NCI-H524 treated with DMSO at 0.1 percent for 48 hours (cell line): ENCODE measurements around the gene PARD3B.

Source experiments
- DNase-seq: peaks from one replicate; lab custom pipeline; 2025; lab: John Stamatoyannopoulos, UW

Gene PARD3B

GRCh38 chr2:205139822-205140463, 594.7 kb downstream of the PARD3B start:
- no peak for DNase-seq

GRCh38 chr2:205141381-205141780, 596.1 kb downstream of the PARD3B start:
- DNase-seq = no peak

GRCh38 chr2:205145888-205146287, 600.6 kb downstream of the PARD3B start:
- DNase-seq = no peak

DNA sequence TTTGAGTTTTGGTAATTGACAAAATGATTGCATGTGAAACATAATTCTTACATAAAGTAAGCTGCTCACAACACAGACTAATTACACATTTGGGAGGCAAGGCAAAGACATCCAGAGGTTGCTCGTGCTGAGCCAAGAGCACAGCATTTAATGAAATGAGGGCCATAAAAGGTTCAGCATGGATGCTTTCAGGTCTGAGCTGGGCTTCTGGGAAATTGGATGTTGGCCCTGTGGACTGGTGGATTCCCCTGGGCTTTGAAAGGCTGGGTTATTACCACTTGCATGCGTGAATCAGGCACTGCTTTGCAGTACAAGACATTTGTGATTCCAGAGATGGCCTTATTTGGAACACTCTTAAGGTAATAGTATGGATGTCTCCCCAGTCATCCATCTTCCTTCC, 603.5 kb downstream of the PARD3B start:
- no peak for DNase-seq

- DNase-seq = no peak
Observed at GRCh38 chr2:205156457-205156856, 611.2 kb downstream of the PARD3B start.

DNA sequence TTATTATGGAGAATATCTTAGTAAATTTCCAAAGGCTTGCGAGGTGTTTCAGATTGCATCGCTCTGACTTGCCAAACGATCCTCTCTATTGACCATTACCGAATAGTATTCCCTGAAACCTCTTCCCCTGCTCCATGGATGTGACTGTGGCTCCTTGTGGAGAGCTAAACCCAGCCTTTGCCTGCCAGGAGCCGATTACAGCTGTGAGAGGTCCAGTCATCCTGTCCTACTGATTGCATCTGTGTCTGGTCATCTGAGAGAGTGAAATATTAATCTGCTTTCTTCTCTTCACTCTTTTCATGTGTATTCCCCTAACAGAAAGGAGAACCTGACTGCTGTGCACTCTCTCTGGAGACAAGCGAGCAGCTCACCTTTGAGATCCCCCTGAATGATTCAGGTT, 613.1 kb downstream of the PARD3B start:
- no peak for DNase-seq

GRCh38 chr2:205161156-205161839, 616.0 kb downstream of the PARD3B start:
- no peak for DNase-seq

DNA sequence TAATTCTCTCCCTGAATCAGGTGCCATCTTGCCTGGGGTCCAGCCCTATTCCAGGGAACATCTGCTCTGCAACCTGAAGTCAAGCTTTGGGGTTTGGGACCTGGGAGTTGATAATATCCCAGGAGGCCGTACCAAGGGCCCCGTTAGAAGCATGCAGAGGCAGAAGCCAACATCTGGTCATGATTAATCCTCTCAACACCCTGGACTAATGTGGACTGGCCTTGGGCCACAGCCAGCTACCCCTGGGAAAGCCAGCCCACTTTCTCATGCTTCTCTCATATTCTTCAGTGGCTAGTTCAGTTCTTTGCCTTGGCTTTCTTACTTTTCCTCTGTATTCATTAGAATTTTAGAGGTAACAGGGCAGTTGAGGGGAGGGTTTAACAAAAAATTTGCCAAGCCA, 621.5 kb downstream of the PARD3B start:
- DNase-seq = no peak

GRCh38 chr2:205169012-205169411, 623.7 kb downstream of the PARD3B start:
- DNase-seq = no peak

- no peak for DNase-seq
Observed at GRCh38 chr2:205169464-205169863, 624.2 kb downstream of the PARD3B start.

DNA sequence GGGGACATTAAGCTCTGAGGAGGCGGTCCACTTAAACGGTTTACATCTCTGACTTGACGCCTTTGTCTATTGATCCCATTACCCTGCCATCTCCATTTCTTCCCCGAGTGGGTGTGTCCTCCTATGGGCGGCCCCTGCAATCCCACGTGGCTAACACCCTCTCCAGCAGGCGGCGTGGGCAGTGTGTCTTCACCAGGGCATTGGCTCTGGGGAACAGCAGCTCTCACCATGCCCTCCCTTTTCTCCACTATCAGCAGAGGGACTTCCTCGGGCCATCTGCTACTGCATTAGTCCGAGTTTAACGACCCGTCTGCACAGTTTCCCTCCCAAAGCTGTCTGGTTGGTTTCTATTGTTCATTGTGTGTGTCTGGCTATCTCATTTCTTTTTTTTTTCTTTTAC, 625.1 kb downstream of the PARD3B start:
- peak; percentile 20 for DNase-seq

- DNase-seq = no peak
Observed at GRCh38 chr2:205171261-205171940, 626.1 kb downstream of the PARD3B start.

DNA sequence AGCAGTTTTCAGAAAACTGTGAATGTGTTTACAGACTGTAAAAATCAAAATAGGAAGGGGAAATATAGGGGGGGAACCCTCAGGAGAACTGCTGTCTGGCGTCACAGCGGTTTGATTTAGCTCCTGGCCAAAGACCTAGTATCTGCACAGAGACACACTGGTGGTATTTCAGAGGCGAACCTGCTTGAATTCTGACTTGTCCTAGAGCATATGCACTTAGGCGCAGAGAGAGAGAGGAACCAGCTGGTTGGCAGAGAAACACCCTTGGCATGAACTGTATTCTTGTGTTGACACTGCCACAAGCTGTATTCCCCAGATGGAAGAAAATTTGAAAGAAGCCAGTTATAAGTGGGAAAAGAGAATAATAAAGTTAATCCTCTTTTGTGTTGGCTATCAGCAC, 630.6 kb downstream of the PARD3B start:
- peak; percentile 57 for DNase-seq

DNA sequence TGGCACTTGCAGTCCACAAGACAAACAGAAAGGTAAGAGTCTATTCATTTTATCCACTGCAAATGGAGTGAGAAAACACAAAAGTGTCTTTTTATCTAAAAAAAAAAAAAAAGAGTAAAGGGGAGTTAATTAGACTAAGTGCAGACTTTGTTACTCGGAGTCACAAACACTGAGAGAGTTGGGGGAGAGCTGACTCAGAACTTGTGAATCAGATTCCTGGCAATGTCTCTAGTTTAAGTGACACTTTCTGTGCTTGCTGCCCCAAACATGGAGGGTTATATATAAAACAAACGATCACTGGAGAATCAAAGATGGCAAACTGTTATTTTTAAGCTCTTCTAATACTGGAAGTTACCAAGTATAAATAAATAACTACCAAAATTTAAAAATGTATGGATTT, 631.3 kb downstream of the PARD3B start:
- DNase-seq = no peak

DNA sequence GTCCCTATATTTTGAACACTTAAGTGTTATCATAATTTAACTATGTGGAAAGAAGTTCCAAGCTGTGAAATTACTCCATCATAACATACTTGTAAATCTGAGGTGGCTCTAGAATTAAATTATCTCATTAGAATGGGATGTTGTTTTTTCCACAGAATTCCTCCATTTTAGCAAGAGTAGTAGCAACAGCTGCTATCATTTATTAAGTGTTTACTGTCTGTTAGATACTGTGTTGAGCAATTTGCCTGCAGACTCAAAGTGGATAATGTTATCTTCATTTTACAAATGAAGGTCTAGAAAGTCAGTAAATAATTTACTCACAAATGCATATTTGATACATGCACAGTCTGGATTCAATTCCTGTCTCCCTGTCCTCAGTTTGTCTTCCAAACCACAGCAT, 632.3 kb downstream of the PARD3B start:
- DNase-seq = no peak

GRCh38 chr2:205180730-205181129, 635.5 kb downstream of the PARD3B start:
- DNase-seq = no peak

DNA sequence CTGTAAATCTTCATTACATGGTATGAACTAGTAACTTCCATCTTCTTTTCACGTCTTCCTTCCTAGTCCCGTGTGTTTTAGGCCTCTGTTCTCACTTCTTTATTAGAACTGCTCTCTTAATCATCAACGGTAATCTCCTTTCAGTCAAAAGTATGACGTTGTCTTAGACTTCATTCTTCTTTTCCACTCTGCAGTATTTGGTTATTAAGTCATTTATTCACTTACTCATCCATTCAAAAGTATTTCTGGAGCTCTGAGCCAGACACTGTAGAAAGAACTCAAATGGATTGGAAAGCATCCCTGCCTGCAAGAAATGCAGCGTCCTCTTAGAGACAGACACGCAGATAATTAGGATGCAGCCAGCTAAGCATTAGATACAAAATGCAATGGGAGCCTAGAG, 642.5 kb downstream of the PARD3B start:
- DNase-seq = no peak

GRCh38 chr2:205188239-205189138, 643.2 kb downstream of the PARD3B start:
- peak; percentile 31 for DNase-seq

DNA sequence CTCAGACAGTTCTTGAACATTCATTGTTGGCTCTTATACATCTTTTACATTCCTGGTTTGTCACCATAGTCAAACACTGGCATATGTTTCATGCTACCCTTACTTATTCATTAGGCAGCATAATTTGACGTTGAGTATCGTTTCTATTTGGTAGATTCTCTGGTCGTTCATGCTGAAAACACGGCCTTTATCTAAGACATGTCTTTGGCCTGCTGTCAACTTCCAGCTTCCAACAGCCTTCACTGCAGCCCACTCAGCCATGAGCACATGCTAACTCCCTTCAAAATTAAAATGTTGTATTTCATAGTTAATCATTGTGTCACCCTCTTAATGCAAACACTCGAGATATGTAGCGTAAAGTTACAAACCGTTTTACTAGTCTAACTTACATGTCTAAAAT, 644.0 kb downstream of the PARD3B start:
- DNase-seq = no peak

DNA sequence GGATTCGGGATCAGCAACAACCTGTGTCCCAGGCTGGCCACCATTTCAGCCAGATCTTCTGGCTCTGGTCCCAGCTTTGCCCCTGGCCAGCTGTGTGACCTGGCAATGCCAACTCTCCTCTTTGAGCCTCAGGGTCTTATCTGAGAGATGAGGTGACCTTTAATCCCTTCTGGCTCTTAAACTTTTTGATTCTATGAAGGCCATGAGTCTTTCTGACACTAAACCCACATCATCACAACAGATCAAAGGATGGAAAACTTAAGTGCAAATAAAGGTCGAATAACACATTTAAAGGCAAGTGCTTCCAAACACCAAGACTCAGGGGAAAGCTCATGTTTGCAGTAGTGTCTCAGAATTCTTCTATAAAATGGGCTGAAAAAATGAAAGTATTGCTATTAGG, 645.3 kb downstream of the PARD3B start:
- DNase-seq = no peak

DNA sequence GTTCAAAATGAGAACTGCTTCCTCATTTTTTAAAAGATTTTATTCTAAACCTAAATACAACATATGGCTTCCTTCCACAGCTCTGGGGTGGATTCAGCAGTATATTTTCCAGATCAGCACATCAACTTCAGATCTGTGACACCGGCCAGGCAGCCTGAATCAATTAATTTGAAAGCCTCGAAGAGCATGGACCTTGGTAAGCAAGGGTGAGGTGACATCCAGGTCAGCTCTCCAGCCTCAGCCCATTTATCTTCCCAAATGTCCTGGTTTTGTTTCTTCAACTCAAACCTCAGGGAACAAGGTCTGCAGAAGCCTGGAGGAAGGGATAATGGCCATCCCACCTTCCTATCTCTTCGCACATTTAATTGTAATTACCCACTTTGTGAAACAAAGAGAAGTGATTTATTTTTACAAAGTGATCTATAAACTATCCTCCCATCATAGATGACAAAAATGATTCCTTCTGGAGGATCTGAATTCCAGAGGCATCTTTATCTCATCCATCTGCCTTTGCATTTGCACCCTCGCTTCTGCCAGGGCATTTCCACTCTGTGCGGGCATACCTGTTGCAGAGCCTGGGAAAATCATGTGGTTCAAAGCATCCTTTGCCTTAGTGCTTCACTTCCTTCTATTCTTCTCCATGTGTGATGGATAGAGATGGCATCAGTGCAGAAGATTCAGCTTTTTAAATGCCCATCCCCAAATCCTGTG, 648.0 kb downstream of the PARD3B start:
- DNase-seq = no peak

- DNase-seq = no peak
Observed at GRCh38 chr2:205193836-205194228, 648.6 kb downstream of the PARD3B start.
